OCI-LY1 (cell line): Measurements from ENCODE around the gene ATP8A2.

ENCODE experiments used
- H2AFZ ChIP-seq: fragments of 200-600 bp; sonication (generic), shearing (Covaris generic); 2 replicates; pipeline ENCODE4 v1.6.0; 2014; ENCODE audit warnings: antibody characterized with exemption, mild to moderate bottlenecking, low read length
- H3F3A ChIP-seq: fragments of 200-600 bp; sonication (generic), shearing (Covaris generic); 2 replicates; pipeline ENCODE4 v1.6.0; 2014; ENCODE audit warnings: mild to moderate bottlenecking, antibody characterized with exemption, low read length, moderate library complexity; ENCODE audit not compliant: insufficient read depth
- H3K27ac ChIP-seq: fragments of 200-600 bp; sonication (generic); 2 replicates; pipeline ENCODE4 v1.5.1; 2014; ENCODE audit warnings: low read length, mixed run types, mild to moderate bottlenecking, low read depth; ENCODE audit not compliant: poor library complexity, severe bottlenecking
- H3K27me3 ChIP-seq: fragments of 200-600 bp; sonication (generic); 2 replicates; pipeline ENCODE4 v1.6.0; 2014; ENCODE audit warnings: antibody characterized with exemption, mild to moderate bottlenecking, low read length, moderate library complexity; ENCODE audit not compliant: insufficient read depth
- H3K36me3 ChIP-seq: fragments of 200-600 bp; sonication (generic); 2 replicates; pipeline ENCODE4 v1.6.1; 2014; ENCODE audit warnings: mild to moderate bottlenecking, antibody characterized with exemption, low read length, moderate library complexity, mixed read lengths; ENCODE audit not compliant: insufficient read depth
- H3K4me1 ChIP-seq: fragments of 200-600 bp; sonication (generic); 2 replicates; pipeline ENCODE4 v1.5.1; 2014; ENCODE audit warnings: mild to moderate bottlenecking, low read length, moderate library complexity; ENCODE audit not compliant: insufficient read depth, severe bottlenecking
- H3K4me2 ChIP-seq: fragments of 200-600 bp; sonication (generic), shearing (Covaris generic); 2 replicates; pipeline ENCODE4 v1.6.1; 2014; ENCODE audit warnings: low read length
- H3K4me3 ChIP-seq: fragments of 200-600 bp; sonication (generic); 2 replicates; pipeline ENCODE4 v1.5.1; 2014; ENCODE audit warnings: low read length, low read depth, mild to moderate bottlenecking, mixed read lengths; ENCODE audit not compliant: poor library complexity, severe bottlenecking
- H3K79me2 ChIP-seq: fragments of 200-600 bp; shearing (Covaris generic); 2 replicates; pipeline ENCODE4 v1.6.1; 2016; ENCODE audit warnings: mixed run types, low read length, mixed read lengths; ENCODE audit not compliant: insufficient read depth
- H3K9ac ChIP-seq: fragments of 200-600 bp; sonication (generic), shearing (Covaris generic); 2 replicates; pipeline ENCODE4 v1.6.1; 2014; ENCODE audit warnings: mild to moderate bottlenecking, low read length, mixed read lengths
- H3K9me2 ChIP-seq: fragments of 200-600 bp; sonication (generic), shearing (Covaris generic); 2 replicates; pipeline ENCODE4 v1.6.1; 2014; ENCODE audit warnings: low read depth, mild to moderate bottlenecking, low read length, mixed read lengths
- H3K9me3 ChIP-seq: fragments of 200-600 bp; shearing (Covaris generic); 2 replicates; pipeline ENCODE4 v1.6.1; 2014; ENCODE audit warnings: low read length, mixed read lengths
- H4K20me1 ChIP-seq: fragments of 200-600 bp; sonication (generic), shearing (Covaris generic); 2 replicates; pipeline ENCODE4 v1.6.0; 2016; ENCODE audit warnings: mild to moderate bottlenecking, low read length; ENCODE audit not compliant: insufficient read depth
- EZH2 ChIP-seq: fragments of 200-600 bp; sonication (generic), shearing (Covaris generic); IDR thresholded peaks from 2 replicates; pipeline ENCODE4 v1.8.0; 2017; ENCODE audit warnings: borderline replicate concordance, mixed run types, mild to moderate bottlenecking, antibody characterized with exemption, low read length, moderate library complexity, mixed read lengths
- TF ChIP-seq, protein P1 (sequence below): fragments of 200-600 bp; sonication (generic), shearing (Covaris generic); IDR thresholded peaks from 2 replicates; pipeline ENCODE4 v1.5.1; 2017; ENCODE audit warnings: mild to moderate bottlenecking, antibody characterized with exemption, low read length, moderate library complexity, mixed read lengths

The ATP8A2 gene

DNA sequence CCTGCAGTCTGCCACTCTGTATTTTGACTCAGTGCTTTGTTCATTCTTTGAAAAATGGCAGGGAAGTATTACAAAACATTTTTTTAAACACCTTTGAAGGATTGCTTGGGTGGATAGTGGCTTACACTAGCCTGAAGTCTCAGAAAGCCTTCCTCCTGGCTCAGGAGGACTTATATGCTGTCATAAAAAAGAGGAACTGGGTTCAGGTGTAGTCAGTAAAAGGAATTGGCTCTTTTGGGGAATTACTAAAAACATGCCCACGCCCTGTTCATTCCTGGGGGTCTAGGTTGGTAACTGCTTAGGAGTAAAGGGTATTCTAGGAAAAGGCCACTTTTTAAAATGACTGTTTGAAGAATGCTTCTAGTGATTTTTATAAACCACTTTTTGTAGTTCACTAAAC is 493.2 kb downstream of the ATP8A2 start:
- no peaks in the 10 kb centered on the region for H3F3A ChIP-seq
- H3K79me2 ChIP-seq = no peaks in the 10 kb centered on the region
- no peak overlapping the region for H3K4me3 ChIP-seq
- no peaks in the 10 kb centered on the region for H3K9me2 ChIP-seq
- no peaks in the 10 kb centered on the region for H3K4me1 ChIP-seq
- no peak overlapping the region for H2AFZ ChIP-seq
- H3K9ac ChIP-seq = no peak overlapping the region
- H4K20me1 ChIP-seq = no peaks in the 10 kb centered on the region
- H3K4me2 ChIP-seq = no peak overlapping the region
- no peaks in the 10 kb centered on the region for H3K9me3 ChIP-seq
- no peaks in the 10 kb centered on the region for H3K36me3 ChIP-seq
- TF ChIP-seq, protein P1, sequence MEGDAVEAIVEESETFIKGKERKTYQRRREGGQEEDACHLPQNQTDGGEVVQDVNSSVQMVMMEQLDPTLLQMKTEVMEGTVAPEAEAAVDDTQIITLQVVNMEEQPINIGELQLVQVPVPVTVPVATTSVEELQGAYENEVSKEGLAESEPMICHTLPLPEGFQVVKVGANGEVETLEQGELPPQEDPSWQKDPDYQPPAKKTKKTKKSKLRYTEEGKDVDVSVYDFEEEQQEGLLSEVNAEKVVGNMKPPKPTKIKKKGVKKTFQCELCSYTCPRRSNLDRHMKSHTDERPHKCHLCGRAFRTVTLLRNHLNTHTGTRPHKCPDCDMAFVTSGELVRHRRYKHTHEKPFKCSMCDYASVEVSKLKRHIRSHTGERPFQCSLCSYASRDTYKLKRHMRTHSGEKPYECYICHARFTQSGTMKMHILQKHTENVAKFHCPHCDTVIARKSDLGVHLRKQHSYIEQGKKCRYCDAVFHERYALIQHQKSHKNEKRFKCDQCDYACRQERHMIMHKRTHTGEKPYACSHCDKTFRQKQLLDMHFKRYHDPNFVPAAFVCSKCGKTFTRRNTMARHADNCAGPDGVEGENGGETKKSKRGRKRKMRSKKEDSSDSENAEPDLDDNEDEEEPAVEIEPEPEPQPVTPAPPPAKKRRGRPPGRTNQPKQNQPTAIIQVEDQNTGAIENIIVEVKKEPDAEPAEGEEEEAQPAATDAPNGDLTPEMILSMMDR = no peak
- TF ChIP-seq EZH2 = no peak
- no peak overlapping the region for H3K27ac ChIP-seq
- no peaks in the 10 kb centered on the region; the same call in 1 of the 2 replicates for H3K27me3 ChIP-seq

DNA sequence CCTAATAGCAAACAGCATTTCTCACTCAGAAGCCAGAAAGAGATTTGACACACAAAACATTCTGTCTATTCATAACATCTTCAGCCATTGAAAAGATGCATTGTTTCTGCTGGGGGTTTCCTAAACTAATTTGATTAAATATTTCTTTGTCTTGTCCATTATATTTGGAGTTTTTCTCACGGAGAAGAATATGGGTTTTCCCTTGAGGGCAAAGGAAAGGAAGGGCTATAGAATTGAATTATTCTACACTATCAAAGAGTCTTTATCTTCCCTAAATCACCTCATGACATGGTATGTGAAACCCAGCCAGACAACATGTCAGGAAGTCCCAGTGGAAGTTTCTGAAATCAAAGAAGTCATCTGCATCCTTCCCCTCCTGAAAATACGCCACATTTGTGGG is 493.6 kb downstream of the ATP8A2 start:
- no peaks in the 10 kb centered on the region; the same call in 1 of the 2 replicates for H3K27me3 ChIP-seq
- H2AFZ ChIP-seq = no peak overlapping the region
- no peaks in the 10 kb centered on the region for H3K4me1 ChIP-seq
- no peaks in the 10 kb centered on the region for H3K9me3 ChIP-seq
- no peaks in the 10 kb centered on the region for H3K9me2 ChIP-seq
- no peak overlapping the region for H3K4me3 ChIP-seq
- no peaks in the 10 kb centered on the region for H3K79me2 ChIP-seq
- no peak overlapping the region for H3K4me2 ChIP-seq
- no peak overlapping the region for H3K27ac ChIP-seq
- no peaks in the 10 kb centered on the region for H3K36me3 ChIP-seq
- H3K9ac ChIP-seq = no peak overlapping the region
- H4K20me1 ChIP-seq = no peaks in the 10 kb centered on the region
- no peak for TF ChIP-seq EZH2
- TF ChIP-seq, protein P1 = no peak
- H3F3A ChIP-seq = no peaks in the 10 kb centered on the region

DNA sequence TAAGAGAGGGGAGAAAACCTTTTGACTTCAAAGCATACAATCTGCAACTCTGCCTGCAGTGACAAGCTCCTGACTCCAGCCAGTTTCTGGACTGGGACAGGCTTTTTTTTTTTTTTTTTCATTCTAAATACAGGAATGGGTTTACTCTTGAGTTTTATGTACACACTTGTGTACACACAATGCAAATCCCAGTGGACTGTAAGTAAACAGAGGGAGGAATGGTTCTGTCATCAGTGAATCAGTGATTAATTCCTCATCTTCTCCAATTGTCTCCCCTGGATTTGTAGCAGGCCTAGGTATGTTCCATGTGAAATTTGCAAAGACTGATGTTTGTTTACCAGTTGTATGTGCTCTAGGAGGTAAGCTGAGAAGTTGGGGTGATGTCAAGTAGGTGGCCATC is 495.3 kb downstream of the ATP8A2 start:
- Histone ChIP-seq H3K79me2 (no peaks in the 10 kb centered on the region), H3K9me2 (no peaks in the 10 kb centered on the region), H3K27ac (no peak overlapping the region), H3K4me2 (no peak overlapping the region), H3K9me3 (no peaks in the 10 kb centered on the region), H2AFZ (no peak overlapping the region), H4K20me1 (no peaks in the 10 kb centered on the region), H3F3A (no peaks in the 10 kb centered on the region), H3K36me3 (no peaks in the 10 kb centered on the region), H3K4me3 (no peak overlapping the region), H3K4me1 (no peaks in the 10 kb centered on the region), H3K27me3 (no peaks in the 10 kb centered on the region), H3K9ac (no peak overlapping the region)
- TF ChIP-seq, protein P1 = no peak
- no peak for TF ChIP-seq EZH2
